Neural cell (in vitro differentiated cells): ENCODE results near the gene MPDU1. TPM values are rescaled to one million over a fixed set of nuclear protein-coding genes. Genes with fewer than 3 reads are reported as not detected.

Experiments
- H2AFZ ChIP-seq: fragments of 200-600, 300-800 bp; sonication (generic), shearing (Covaris generic); 2 replicates; pipeline ENCODE4 v1.6.0; 2014; ENCODE audit warnings: low read depth, mild to moderate bottlenecking, antibody characterized with exemption, low read length, moderate library complexity
- H3F3A ChIP-seq: fragments of 200-600 bp; shearing (Covaris generic); 2 replicates; pipeline ENCODE4 v1.6.1; 2016; ENCODE audit warnings: mild to moderate bottlenecking, moderate library complexity, mixed read lengths, antibody characterized with exemption, low read length; ENCODE audit not compliant: insufficient read depth, poor library complexity, severe bottlenecking
- H3K27ac ChIP-seq: fragments of 200-600, 300-800 bp; sonication (generic), shearing (Covaris generic); 2 replicates; pipeline ENCODE4 v1.5.1; 2014; ENCODE audit warnings: mild to moderate bottlenecking, low read length, moderate library complexity
- H3K27me3 ChIP-seq: fragments of 300-800, 200-600 bp; sonication (generic), shearing (Covaris generic); 2 replicates; pipeline ENCODE4 v1.6.0; 2014; ENCODE audit warnings: mild to moderate bottlenecking, low read depth, low read length, moderate library complexity; ENCODE audit not compliant: insufficient read depth
- H3K36me3 ChIP-seq: fragments of 300-800, 200-600 bp; sonication (generic), shearing (Covaris generic); 2 replicates; pipeline ENCODE4 v1.5.1; 2014; ENCODE audit warnings: mild to moderate bottlenecking, antibody characterized with exemption, low read length, moderate library complexity; ENCODE audit not compliant: insufficient read depth
- H3K4me2 ChIP-seq: fragments of 300-800, 200-600 bp; sonication (generic), shearing (Covaris generic); 2 replicates; pipeline ENCODE4 v1.6.0; 2014; ENCODE audit warnings: mild to moderate bottlenecking, low read length
- H3K4me3 ChIP-seq: fragments of 300-800, 200-600 bp; sonication (generic), shearing (Covaris generic); 2 replicates; pipeline ENCODE4 v1.5.1; 2014; ENCODE audit warnings: mild to moderate bottlenecking, low read length, moderate library complexity
- H3K79me2 ChIP-seq: fragments of 200-600 bp; shearing (Covaris generic); replicated peaks from 2 replicates; pipeline ENCODE4 v1.6.0; 2014; ENCODE audit warnings: mild to moderate bottlenecking, low read length, moderate library complexity; ENCODE audit not compliant: insufficient read depth
- H3K9ac ChIP-seq: fragments of 300-800, 200-600 bp; sonication (generic), shearing (Covaris generic); 2 replicates; pipeline ENCODE4 v1.6.1; 2016; ENCODE audit warnings: mild to moderate bottlenecking, low read length, mixed read lengths
- H3K9me2 ChIP-seq: fragments of 200-600 bp; shearing (Covaris generic); 2 replicates; pipeline ENCODE4 v1.6.1; 2016; ENCODE audit warnings: mild to moderate bottlenecking, low read length, mixed read lengths; ENCODE audit not compliant: insufficient read depth
- H3K9me3 ChIP-seq: fragments of 200-600, 300-800 bp; sonication (generic), shearing (Covaris generic); 2 replicates; pipeline ENCODE4 v1.6.1; 2016; ENCODE audit warnings: mild to moderate bottlenecking, mixed run types, low read length, moderate library complexity, mixed read lengths
- H4K20me1 ChIP-seq: fragments of 200-600 bp; shearing (Covaris generic); 2 replicates; pipeline ENCODE4 v1.6.1; 2016; ENCODE audit warnings: mild to moderate bottlenecking, mixed run types; ENCODE audit not compliant: insufficient read depth
- CTCF ChIP-seq: fragments of 450-650 bp; IDR thresholded peaks from 2 replicates; pipeline ENCODE4 v1.5.1; 2014; ENCODE audit warnings: antibody characterized with exemption, mild to moderate bottlenecking, moderate library complexity; ENCODE audit not compliant: poor library complexity, severe bottlenecking
- EP300 ChIP-seq: fragments of 450-650 bp; conservative IDR thresholded peaks from 2 replicates; pipeline ENCODE4 v1.6.1; 2014; ENCODE audit warnings: antibody characterized with exemption, mild to moderate bottlenecking, moderate library complexity; ENCODE audit not compliant: poor library complexity, severe bottlenecking
- EZH2 ChIP-seq: fragments of 200-600, 300-800 bp; shearing (Covaris generic), sonication (generic); IDR thresholded peaks from 2 replicates; pipeline ENCODE4 v1.6.1; 2014; ENCODE audit warnings: antibody characterized with exemption, low read length, borderline replicate concordance, mild to moderate bottlenecking; ENCODE audit not compliant: insufficient read depth, poor library complexity, severe bottlenecking
- MXI1 ChIP-seq: fragments of 450-650 bp; conservative IDR thresholded peaks from 2 replicates; pipeline ENCODE4 v1.6.1; 2014; ENCODE audit warnings: antibody characterized with exemption, mild to moderate bottlenecking; ENCODE audit not compliant: poor library complexity, severe bottlenecking
- POLR2AphosphoS5 ChIP-seq: IDR thresholded peaks from 2 replicates; pipeline ENCODE4 v1.6.1; 2012
- RAD21 ChIP-seq: fragments of 450-650 bp; conservative IDR thresholded peaks from 2 replicates; pipeline ENCODE4 v1.6.1; 2014; ENCODE audit warnings: antibody characterized with exemption, mild to moderate bottlenecking, moderate library complexity
- REST ChIP-seq: IDR thresholded peaks from 2 replicates; pipeline ENCODE4 v1.6.1; 2012; ENCODE audit warnings: borderline replicate concordance
- SMC3 ChIP-seq: fragments of 450-650 bp; conservative IDR thresholded peaks from 2 replicates; pipeline ENCODE4 v1.6.1; 2014; ENCODE audit warnings: antibody characterized with exemption, mild to moderate bottlenecking, moderate library complexity; ENCODE audit not compliant: poor library complexity
- TAF1 ChIP-seq: IDR thresholded peaks from 2 replicates; pipeline ENCODE4 v1.6.1; 2012; ENCODE audit warnings: low read depth
- polyA plus RNA-seq: library from polyadenylated mRNA; depleted of rRNA; stranded (reverse); fragments of >200 nt; gene quantifications from 2 replicates; pipeline ENCODE4 v1.2.3, GENCODE V29; 2014

The MPDU1 gene
- polyA plus RNA-seq, 1 donor from 2014 or later = 110 TPM

- Histone ChIP-seq H3K9me3 (no peaks in the 10 kb centered on the region), H3K27ac (no peak overlapping the region), H3K9ac (no peak overlapping the region), H3K79me2 (no peaks in the 10 kb centered on the region), H3K27me3 (no peaks in the 10 kb centered on the region), H2AFZ (no peak overlapping the region), H3K36me3 (no peaks in the 10 kb centered on the region), H3K9me2 (no peaks in the 10 kb centered on the region), H3K4me2 (no peak overlapping the region), H3K4me3 (peak overlapping the region; percentile 38), H4K20me1 (no peaks in the 10 kb centered on the region), H3F3A (no peaks in the 10 kb centered on the region)
- TF ChIP-seq CTCF (no peak), POLR2AphosphoS5 (no peak), REST (no peak), SMC3 (no peak), MXI1 (no peak), EZH2 (no peak), RAD21 (no peak), EP300 (no peak), TAF1 (no peak)
Measured at GRCh38 chr17:7588553-7589203, 5.0 kb downstream of the MPDU1 start.

GRCh38 chr17:7589204-7589868 lies 5.7 kb downstream of the MPDU1 start:
- H2AFZ ChIP-seq = no peak overlapping the region
- no peaks in the 10 kb centered on the region for H3K9me2 ChIP-seq
- peaks cover 5% of the 10 kb centered on the region for H3K36me3 ChIP-seq
- no peaks in the 10 kb centered on the region for H3F3A ChIP-seq
- no peaks in the 10 kb centered on the region for H3K27me3 ChIP-seq
- no peak overlapping the region for H3K4me2 ChIP-seq
- H3K4me3 ChIP-seq = peak overlapping the region; percentile 38
- no peaks in the 10 kb centered on the region for H4K20me1 ChIP-seq
- H3K9me3 ChIP-seq = no peaks in the 10 kb centered on the region
- H3K9ac ChIP-seq = no peak overlapping the region
- H3K27ac ChIP-seq = no peak overlapping the region
- no peaks in the 10 kb centered on the region for H3K79me2 ChIP-seq
- peak; percentile 82 for TF ChIP-seq CTCF
- TF ChIP-seq POLR2AphosphoS5 = no peak
- TF ChIP-seq EP300 = no peak
- TF ChIP-seq RAD21 = peak; percentile 68
- TF ChIP-seq MXI1 = peak; percentile 33
- TF ChIP-seq TAF1 = no peak
- peak; percentile 78 for TF ChIP-seq SMC3
- TF ChIP-seq REST = no peak
- no peak for TF ChIP-seq EZH2
